CD8-positive, alpha-beta memory T cell (primary cell): ENCODE measurements around the gene PDHB. TPM values are rescaled to one million over a fixed set of nuclear protein-coding genes. Genes with fewer than 3 reads are reported as not detected.

ENCODE experiments used
- CTCF ChIA-PET: fragments of 350-600 bp; sonication (Branson Sonifier 250); formaldehyde crosslinking; loops from one replicate; lab custom pipeline; 2021; ENCODE audit warnings: antibody characterized with exemption; lab: Charles Lee
- POLR2A ChIA-PET: fragments of 350-600 bp; sonication (Branson Sonifier 250); formaldehyde crosslinking; loops from one replicate; lab custom pipeline; 2021; ENCODE audit warnings: antibody characterized with exemption; lab: Charles Lee
- DNase-seq, 5 donors: peaks; one replicate each; pipeline versions ENCODE4 v3.0.0 to v3.0.0-alpha.2; 2020 to 2022; ENCODE audit warnings: mixed read lengths in 1 of 5
- H3K27ac ChIP-seq: one replicate; pipeline ENCODE4 v1.7.0; 2013; ENCODE audit warnings: low read depth, mild to moderate bottlenecking, low read length, moderate library complexity
- H3K27me3 ChIP-seq: 2 replicates; pipeline ENCODE4 v1.7.0; 2013; ENCODE audit warnings: low read length, mild to moderate bottlenecking; ENCODE audit not compliant: insufficient read depth, poor library complexity, severe bottlenecking
- H3K36me3 ChIP-seq: 2 replicates; pipeline ENCODE4 v1.7.0; 2013; ENCODE audit warnings: mild to moderate bottlenecking, low read length, moderate library complexity; ENCODE audit not compliant: insufficient read depth
- H3K4me1 ChIP-seq: 2 replicates; pipeline ENCODE4 v1.7.0; 2013; ENCODE audit warnings: mild to moderate bottlenecking, low read length, moderate library complexity; ENCODE audit not compliant: insufficient read depth
- H3K4me3 ChIP-seq: 2 replicates; pipeline ENCODE4 v1.7.0; 2013; ENCODE audit warnings: mild to moderate bottlenecking, low read length
- H3K9me3 ChIP-seq: 2 replicates; pipeline ENCODE4 v1.7.0; 2013; ENCODE audit warnings: mild to moderate bottlenecking, low read length
- H3K27ac Mint-ChIP-seq, 8 donors: one replicate each; pipeline ENCODE4 v1.8.0; 2020 to 2021; ENCODE audit warnings: mixed read lengths in 8 of 8, mild to moderate bottlenecking in 6 of 8, inconsistent platforms in 3 of 8, moderate library complexity in 3 of 8
- H3K27me3 Mint-ChIP-seq, 2 donors: one replicate each; pipeline ENCODE4 v1.8.0; 2020 to 2021; ENCODE audit warnings: mixed read lengths in 2 of 2, mild to moderate bottlenecking in 1 of 2, moderate library complexity in 1 of 2
- H3K36me3 Mint-ChIP-seq, 3 donors: one replicate each; pipeline ENCODE4 v1.8.0; 2020 to 2021; ENCODE audit warnings: mixed read lengths in 3 of 3, inconsistent platforms in 1 of 3, mild to moderate bottlenecking in 1 of 3
- H3K4me1 Mint-ChIP-seq, 3 donors: one replicate each; pipeline ENCODE4 v1.8.0; 2020 to 2021; ENCODE audit warnings: mixed read lengths in 3 of 3, inconsistent platforms in 1 of 3, mild to moderate bottlenecking in 1 of 3
- H3K4me3 Mint-ChIP-seq, 7 donors: one replicate each; pipeline ENCODE4 v1.8.0; 2020 to 2021; ENCODE audit warnings: mixed read lengths in 7 of 7, mild to moderate bottlenecking in 6 of 7, moderate library complexity in 4 of 7, inconsistent platforms in 2 of 7
- H3K9me3 Mint-ChIP-seq, 5 donors: one replicate each; pipeline ENCODE4 v1.8.0; 2020 to 2022; ENCODE audit warnings: mixed read lengths in 5 of 5, mild to moderate bottlenecking in 3 of 5, moderate library complexity in 2 of 5, inconsistent platforms in 1 of 5
- polyA plus RNA-seq: library from polyadenylated mRNA; unstranded; fragments of 300-500 nt; fragmentation: Illumina TruSeq; gene quantifications from one replicate; pipeline ENCODE4 v1.2.3, GENCODE V29; 2021
- total RNA-seq, 2 experiments: library from RNA; stranded (reverse); gene quantifications; one replicate each; pipeline ENCODE4 v1.2.3, GENCODE V29; 2021

The PDHB gene
- total and polyA plus RNA-seq, 3 experiments from 2014 or later: 64.2 to 91.2 (median 64.8) TPM

- H3K9me3 Mint-ChIP-seq: no peaks in the 10 kb centered on the region
- H3K36me3 ChIP-seq: no peaks in the 10 kb centered on the region
- no peaks in the 10 kb centered on the region for H3K27me3 Mint-ChIP-seq
- H3K4me1 ChIP-seq: peaks cover 26% of the 10 kb centered on the region
- no peak overlapping the region for H3K4me3 ChIP-seq
- no peaks in the 10 kb centered on the region for H3K36me3 Mint-ChIP-seq
- peaks cover 48 to 59% (median 48%) of the 10 kb centered on the region in 3 donors for H3K4me1 Mint-ChIP-seq
- DNase-seq: peak in 2 of 5 donors; percentile 64 to 72
- peak overlapping the region; percentile 8 to 81 (median 69) for H3K4me3 Mint-ChIP-seq
- POLR2A ChIA-PET: interaction anchor here (0.6 to 1.6 kb wide), 3 partner anchors 8 to 21 kb away, joined by 3 to 14 read pairs (median 8); partner anchors contain the start of gene KCTD6
- no peaks in the 10 kb centered on the region for H3K27me3 ChIP-seq
- peak overlapping the region; percentile 22 for H3K27ac ChIP-seq
- CTCF ChIA-PET: interaction anchor here (0.7 to 7.1 kb wide), 10 partner anchors 8 to 165 kb away, joined by 3 to 57 read pairs (median 4); partner anchors contain the start of genes HTD2, KCTD6, PDHB and RPP14
- H3K9me3 ChIP-seq: no peaks in the 10 kb centered on the region
- H3K27ac Mint-ChIP-seq: peak overlapping the region; percentile 49 to 95 (median 88)
Observed at GRCh38 chr3:58471025-58471887, 37.6 kb upstream of the PDHB start.

GRCh38 chr3:58470363-58471024 lies 36.9 kb upstream of the PDHB start:
- H3K27me3 Mint-ChIP-seq: no peaks in the 10 kb centered on the region
- peaks cover 48 to 59% (median 48%) of the 10 kb centered on the region in 3 donors for H3K4me1 Mint-ChIP-seq
- POLR2A ChIA-PET: interaction anchor here (1.4 to 1.6 kb wide), 2 partner anchors 21 to 22 kb away, joined by 3 to 8 read pairs; partner anchors contain the start of gene KCTD6
- H3K9me3 ChIP-seq: no peaks in the 10 kb centered on the region
- H3K36me3 Mint-ChIP-seq: no peaks in the 10 kb centered on the region
- DNase-seq: no peak
- no peak overlapping the region for H3K27ac ChIP-seq
- H3K4me3 Mint-ChIP-seq: peak overlapping the region in 3 of 7 donors; percentile 69 to 78 (median 74)
- peaks cover 26% of the 10 kb centered on the region for H3K4me1 ChIP-seq
- H3K4me3 ChIP-seq: no peak overlapping the region
- CTCF ChIA-PET: interaction anchor here (0.6 to 7.1 kb wide), 6 partner anchors 22 to 164 kb away, joined by 3 to 57 read pairs (median 3); partner anchors contain the start of genes HTD2, KCTD6 and RPP14
- H3K36me3 ChIP-seq: no peaks in the 10 kb centered on the region
- H3K9me3 Mint-ChIP-seq: no peaks in the 10 kb centered on the region
- H3K27me3 ChIP-seq: no peaks in the 10 kb centered on the region
- H3K27ac Mint-ChIP-seq: peak overlapping the region; percentile 57 to 95 (median 88)

- no peaks in the 10 kb centered on the region for H3K9me3 Mint-ChIP-seq
- peak overlapping the region in 3 of 8 donors; percentile 11 to 74 (median 21) for H3K27ac Mint-ChIP-seq
- no peak for DNase-seq
- Histone ChIP-seq H3K36me3 (no peaks in the 10 kb centered on the region), H3K9me3 (no peaks in the 10 kb centered on the region), H3K4me1 (peaks cover 23% of the 10 kb centered on the region), H3K4me3 (no peak overlapping the region), H3K27ac (no peak overlapping the region), H3K27me3 (no peaks in the 10 kb centered on the region)
- ChIA-PET POLR2A (no interaction called here), CTCF (interaction anchor here (0.9 to 7.1 kb wide), 2 partner anchors 12 to 24 kb away, joined by 3 to 57 read pairs; partner anchors contain the start of gene KCTD6)
- H3K4me1 Mint-ChIP-seq: peaks cover 35 to 50% (median 36%) of the 10 kb centered on the region in 3 donors
- H3K27me3 Mint-ChIP-seq: no peaks in the 10 kb centered on the region
- H3K4me3 Mint-ChIP-seq: no peak overlapping the region
- no peaks in the 10 kb centered on the region for H3K36me3 Mint-ChIP-seq
Observed at GRCh38 chr3:58469096-58469495, 35.5 kb upstream of the PDHB start.

- H3K36me3 Mint-ChIP-seq: no peaks in the 10 kb centered on the region
- no peak overlapping the region for H3K4me3 ChIP-seq
- DNase-seq: no peak
- POLR2A ChIA-PET: no interaction called here
- CTCF ChIA-PET: interaction anchor here (1.8 kb wide), 1 partner anchor 24 kb away, joined by 6 read pairs; the partner anchor contains the start of gene KCTD6
- H3K27ac ChIP-seq: no peak overlapping the region
- H3K27ac Mint-ChIP-seq: peak overlapping the region in 2 of 8 donors; percentile 11 to 13
- H3K4me1 Mint-ChIP-seq: peaks cover 26 to 40% (median 30%) of the 10 kb centered on the region in 3 donors
- no peaks in the 10 kb centered on the region for H3K9me3 Mint-ChIP-seq
- no peak overlapping the region for H3K4me3 Mint-ChIP-seq
- no peaks in the 10 kb centered on the region for H3K36me3 ChIP-seq
- peaks cover 25% of the 10 kb centered on the region for H3K4me1 ChIP-seq
- no peaks in the 10 kb centered on the region for H3K27me3 Mint-ChIP-seq
- no peaks in the 10 kb centered on the region for H3K27me3 ChIP-seq
- no peaks in the 10 kb centered on the region for H3K9me3 ChIP-seq
Observed at GRCh38 chr3:58466899-58467563, 33.4 kb upstream of the PDHB start.

GRCh38 chr3:58464866-58465265 lies 31.2 kb upstream of the PDHB start:
- no peak overlapping the region for H3K4me3 ChIP-seq
- Mint-ChIP-seq H3K27me3 (no peaks in the 10 kb centered on the region), H3K9me3 (no peaks in the 10 kb centered on the region), H3K27ac (peak overlapping the region in 1 of 8 donors; percentile 51), H3K4me3 (no peak overlapping the region), H3K4me1 (peaks cover 9 to 20% (median 12%) of the 10 kb centered on the region in 3 donors), H3K36me3 (no peaks in the 10 kb centered on the region)
- no peaks in the 10 kb centered on the region for H3K9me3 ChIP-seq
- peaks cover 9% of the 10 kb centered on the region for H3K4me1 ChIP-seq
- no peaks in the 10 kb centered on the region for H3K27me3 ChIP-seq
- ChIA-PET CTCF (interaction anchor here (1.8 kb wide), 2 partner anchors 26 to 27 kb away, joined by 6 to 9 read pairs; partner anchors contain the start of gene KCTD6), POLR2A (no interaction called here)
- no peak overlapping the region for H3K27ac ChIP-seq
- DNase-seq: no peak
- no peaks in the 10 kb centered on the region for H3K36me3 ChIP-seq

- Mint-ChIP-seq H3K27me3 (no peaks in the 10 kb centered on the region), H3K27ac (peak overlapping the region in 5 of 8 donors; percentile 66 to 88 (median 80)), H3K36me3 (no peaks in the 10 kb centered on the region), H3K4me1 (peaks cover 9 to 14% (median 10%) of the 10 kb centered on the region in 3 donors), H3K9me3 (no peaks in the 10 kb centered on the region), H3K4me3 (peak overlapping the region in 5 of 7 donors; percentile 6 to 67 (median 49))
- peaks cover 9% of the 10 kb centered on the region for H3K4me1 ChIP-seq
- H3K27ac ChIP-seq: no peak overlapping the region
- H3K27me3 ChIP-seq: no peaks in the 10 kb centered on the region
- POLR2A ChIA-PET: interaction anchor here (1.3 kb wide), 1 partner anchor 67 kb away, joined by 4 read pairs; no protein-coding TSS in a partner anchor
- CTCF ChIA-PET: interaction anchor here (1.0 to 1.8 kb wide), 15 partner anchors 8 to 167 kb away, joined by 3 to 10 read pairs (median 5); partner anchors contain the start of genes HTD2, KCTD6, PDHB and RPP14
- no peak for DNase-seq
- H3K9me3 ChIP-seq: no peaks in the 10 kb centered on the region
- H3K4me3 ChIP-seq: no peak overlapping the region
- no peaks in the 10 kb centered on the region for H3K36me3 ChIP-seq
Observed at GRCh38 chr3:58463942-58464271, 30.3 kb upstream of the PDHB start.
